ENCODE results near the gene ITM2C.

- TF ChIP-seq MEF2A (IDR thresholded peaks at IDR 0.05; ENCODE audit: control insufficient read depth, low read depth, low read length) (no peak), ZSCAN29 (IDR thresholded peaks at IDR 0.05) (no peak), RFX5 (IDR thresholded peaks at IDR 0.05; ENCODE audit: low read depth, low read length) (no peak), TAF9B (IDR thresholded peaks at IDR 0.05; ENCODE audit: partially characterized antibody) (no peak), POLR2A (conservative IDR thresholded peaks at IDR 0.05) (no peak), KLF16 (IDR thresholded peaks at IDR 0.05) (no peak)
- TF ChIP-seq, protein P1, sequence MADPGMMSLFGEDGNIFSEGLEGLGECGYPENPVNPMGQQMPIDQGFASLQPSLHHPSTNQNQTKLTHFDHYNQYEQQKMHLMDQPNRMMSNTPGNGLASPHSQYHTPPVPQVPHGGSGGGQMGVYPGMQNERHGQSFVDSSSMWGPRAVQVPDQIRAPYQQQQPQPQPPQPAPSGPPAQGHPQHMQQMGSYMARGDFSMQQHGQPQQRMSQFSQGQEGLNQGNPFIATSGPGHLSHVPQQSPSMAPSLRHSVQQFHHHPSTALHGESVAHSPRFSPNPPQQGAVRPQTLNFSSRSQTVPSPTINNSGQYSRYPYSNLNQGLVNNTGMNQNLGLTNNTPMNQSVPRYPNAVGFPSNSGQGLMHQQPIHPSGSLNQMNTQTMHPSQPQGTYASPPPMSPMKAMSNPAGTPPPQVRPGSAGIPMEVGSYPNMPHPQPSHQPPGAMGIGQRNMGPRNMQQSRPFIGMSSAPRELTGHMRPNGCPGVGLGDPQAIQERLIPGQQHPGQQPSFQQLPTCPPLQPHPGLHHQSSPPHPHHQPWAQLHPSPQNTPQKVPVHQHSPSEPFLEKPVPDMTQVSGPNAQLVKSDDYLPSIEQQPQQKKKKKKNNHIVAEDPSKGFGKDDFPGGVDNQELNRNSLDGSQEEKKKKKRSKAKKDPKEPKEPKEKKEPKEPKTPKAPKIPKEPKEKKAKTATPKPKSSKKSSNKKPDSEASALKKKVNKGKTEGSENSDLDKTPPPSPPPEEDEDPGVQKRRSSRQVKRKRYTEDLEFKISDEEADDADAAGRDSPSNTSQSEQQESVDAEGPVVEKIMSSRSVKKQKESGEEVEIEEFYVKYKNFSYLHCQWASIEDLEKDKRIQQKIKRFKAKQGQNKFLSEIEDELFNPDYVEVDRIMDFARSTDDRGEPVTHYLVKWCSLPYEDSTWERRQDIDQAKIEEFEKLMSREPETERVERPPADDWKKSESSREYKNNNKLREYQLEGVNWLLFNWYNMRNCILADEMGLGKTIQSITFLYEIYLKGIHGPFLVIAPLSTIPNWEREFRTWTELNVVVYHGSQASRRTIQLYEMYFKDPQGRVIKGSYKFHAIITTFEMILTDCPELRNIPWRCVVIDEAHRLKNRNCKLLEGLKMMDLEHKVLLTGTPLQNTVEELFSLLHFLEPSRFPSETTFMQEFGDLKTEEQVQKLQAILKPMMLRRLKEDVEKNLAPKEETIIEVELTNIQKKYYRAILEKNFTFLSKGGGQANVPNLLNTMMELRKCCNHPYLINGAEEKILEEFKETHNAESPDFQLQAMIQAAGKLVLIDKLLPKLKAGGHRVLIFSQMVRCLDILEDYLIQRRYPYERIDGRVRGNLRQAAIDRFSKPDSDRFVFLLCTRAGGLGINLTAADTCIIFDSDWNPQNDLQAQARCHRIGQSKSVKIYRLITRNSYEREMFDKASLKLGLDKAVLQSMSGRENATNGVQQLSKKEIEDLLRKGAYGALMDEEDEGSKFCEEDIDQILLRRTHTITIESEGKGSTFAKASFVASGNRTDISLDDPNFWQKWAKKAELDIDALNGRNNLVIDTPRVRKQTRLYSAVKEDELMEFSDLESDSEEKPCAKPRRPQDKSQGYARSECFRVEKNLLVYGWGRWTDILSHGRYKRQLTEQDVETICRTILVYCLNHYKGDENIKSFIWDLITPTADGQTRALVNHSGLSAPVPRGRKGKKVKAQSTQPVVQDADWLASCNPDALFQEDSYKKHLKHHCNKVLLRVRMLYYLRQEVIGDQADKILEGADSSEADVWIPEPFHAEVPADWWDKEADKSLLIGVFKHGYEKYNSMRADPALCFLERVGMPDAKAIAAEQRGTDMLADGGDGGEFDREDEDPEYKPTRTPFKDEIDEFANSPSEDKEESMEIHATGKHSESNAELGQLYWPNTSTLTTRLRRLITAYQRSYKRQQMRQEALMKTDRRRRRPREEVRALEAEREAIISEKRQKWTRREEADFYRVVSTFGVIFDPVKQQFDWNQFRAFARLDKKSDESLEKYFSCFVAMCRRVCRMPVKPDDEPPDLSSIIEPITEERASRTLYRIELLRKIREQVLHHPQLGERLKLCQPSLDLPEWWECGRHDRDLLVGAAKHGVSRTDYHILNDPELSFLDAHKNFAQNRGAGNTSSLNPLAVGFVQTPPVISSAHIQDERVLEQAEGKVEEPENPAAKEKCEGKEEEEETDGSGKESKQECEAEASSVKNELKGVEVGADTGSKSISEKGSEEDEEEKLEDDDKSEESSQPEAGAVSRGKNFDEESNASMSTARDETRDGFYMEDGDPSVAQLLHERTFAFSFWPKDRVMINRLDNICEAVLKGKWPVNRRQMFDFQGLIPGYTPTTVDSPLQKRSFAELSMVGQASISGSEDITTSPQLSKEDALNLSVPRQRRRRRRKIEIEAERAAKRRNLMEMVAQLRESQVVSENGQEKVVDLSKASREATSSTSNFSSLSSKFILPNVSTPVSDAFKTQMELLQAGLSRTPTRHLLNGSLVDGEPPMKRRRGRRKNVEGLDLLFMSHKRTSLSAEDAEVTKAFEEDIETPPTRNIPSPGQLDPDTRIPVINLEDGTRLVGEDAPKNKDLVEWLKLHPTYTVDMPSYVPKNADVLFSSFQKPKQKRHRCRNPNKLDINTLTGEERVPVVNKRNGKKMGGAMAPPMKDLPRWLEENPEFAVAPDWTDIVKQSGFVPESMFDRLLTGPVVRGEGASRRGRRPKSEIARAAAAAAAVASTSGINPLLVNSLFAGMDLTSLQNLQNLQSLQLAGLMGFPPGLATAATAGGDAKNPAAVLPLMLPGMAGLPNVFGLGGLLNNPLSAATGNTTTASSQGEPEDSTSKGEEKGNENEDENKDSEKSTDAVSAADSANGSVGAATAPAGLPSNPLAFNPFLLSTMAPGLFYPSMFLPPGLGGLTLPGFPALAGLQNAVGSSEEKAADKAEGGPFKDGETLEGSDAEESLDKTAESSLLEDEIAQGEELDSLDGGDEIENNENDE (IDR thresholded peaks at IDR 0.05; ENCODE audit: low read depth, low read length): no peak
Observed at GRCh38 chr2:230865766-230866755, 1.3 kb downstream of the ITM2C start.
